IMR-90 (cell line): Measurements from ENCODE around the gene PRH1. TPM values are rescaled to one million over a fixed set of nuclear protein-coding genes. Genes with fewer than 3 reads are reported as not detected.

Source experiments
- ATAC-seq: fragments of 200-7000 bp; cut with Tn5 transposase; 2 replicates; pipeline ENCODE4 v1.9.1; 2020; ENCODE audit warnings: low read depth, mild to moderate bottlenecking, moderate library complexity
- BruUV-seq: library from RNA; stranded (reverse); fragments of 400-500 nt; replicated peaks from 2 replicates; lab custom pipeline; 2021; lab: Mats Ljungman, UMichigan
- CTCF ChIA-PET: fragments of 300-600 bp; formaldehyde crosslinking; extraction: SDS; loops from one replicate; lab custom pipeline; 2021; ENCODE audit warnings: antibody characterized with exemption; lab: Yijun Ruan, JAX
- POLR2A ChIA-PET: fragments of 300-600 bp; sonication (Branson Sonifier 250); formaldehyde crosslinking; loops from one replicate; lab custom pipeline; 2022; ENCODE audit warnings: antibody characterized with exemption; ENCODE audit not compliant: unreplicated experiment; lab: Charles Lee
- DNase-seq: peaks from one replicate; pipeline ENCODE4 v3.0.0; 2013
- H2AFZ ChIP-seq: replicated peaks from 2 replicates; pipeline ENCODE3; 2013; ENCODE audit warnings: low read length, mild to moderate bottlenecking; ENCODE audit not compliant: poor library complexity
- H2AK5ac ChIP-seq: 2 replicates; pipeline ENCODE4 v1.6.1; 2013; ENCODE audit warnings: low read depth, low read length, inconsistent platforms
- H2AK9ac ChIP-seq: replicated peaks from 2 replicates; pipeline ENCODE3; 2013; ENCODE audit warnings: mild to moderate bottlenecking, low read depth, low read length, moderate library complexity; ENCODE audit not compliant: poor library complexity
- H2BK120ac ChIP-seq: 2 replicates; pipeline ENCODE4 v1.6.1; 2013; ENCODE audit warnings: low read depth, low read length, inconsistent platforms
- H2BK15ac ChIP-seq: 3 replicates; pipeline ENCODE4 v1.6.1; 2013; ENCODE audit warnings: low read depth, low read length, inconsistent platforms
- H2BK20ac ChIP-seq: 2 replicates; pipeline ENCODE4 v1.6.1; 2013; ENCODE audit warnings: low read depth, mild to moderate bottlenecking, inconsistent platforms, low read length, moderate library complexity
- H2BK5ac ChIP-seq: 2 replicates; pipeline ENCODE4 v1.6.1; 2013; ENCODE audit warnings: mild to moderate bottlenecking, low read depth, low read length, inconsistent platforms; ENCODE audit not compliant: poor library complexity, severe bottlenecking
- H3K14ac ChIP-seq: replicated peaks from 2 replicates; pipeline ENCODE4 v1.6.1; 2013; ENCODE audit warnings: low read depth, low read length, inconsistent platforms
- H3K18ac ChIP-seq: 2 replicates; pipeline ENCODE4 v1.6.1; 2013; ENCODE audit warnings: low read depth, low read length, control low read depth
- H3K23ac ChIP-seq: 2 replicates; pipeline ENCODE4 v1.6.1; 2013; ENCODE audit warnings: low read depth, low read length, inconsistent platforms
- H3K27ac ChIP-seq: 2 replicates; pipeline ENCODE4 v1.5.1; 2013; ENCODE audit warnings: mild to moderate bottlenecking, control low read depth, low read length; ENCODE audit not compliant: insufficient read depth
- H3K27me3 ChIP-seq: 2 replicates; pipeline ENCODE4 v1.6.1; 2013; ENCODE audit warnings: low read length; ENCODE audit not compliant: control insufficient read depth, insufficient read depth
- H3K36me3 ChIP-seq: 2 replicates; pipeline ENCODE4 v1.6.1; 2013; ENCODE audit warnings: low read length, mixed read lengths; ENCODE audit not compliant: control insufficient read depth, insufficient read depth
- H3K4ac ChIP-seq: 2 replicates; pipeline ENCODE4 v1.6.1; 2013; ENCODE audit warnings: low read depth, low read length, inconsistent platforms
- H3K4me1 ChIP-seq: 2 replicates; pipeline ENCODE4 v1.6.1; 2013; ENCODE audit warnings: low read length, mixed read lengths; ENCODE audit not compliant: control insufficient read depth, insufficient read depth
- H3K4me2 ChIP-seq: 2 replicates; pipeline ENCODE4 v1.6.1; 2013; ENCODE audit warnings: low read depth, mild to moderate bottlenecking, control low read depth, low read length, moderate library complexity
- H3K4me3 ChIP-seq: 2 replicates; pipeline ENCODE4 v1.5.1; 2013; ENCODE audit warnings: low read depth, mild to moderate bottlenecking, control low read depth, low read length, moderate library complexity; ENCODE audit not compliant: insufficient read depth
- H3K56ac ChIP-seq: 2 replicates; pipeline ENCODE4 v1.6.1; 2013; ENCODE audit warnings: low read length, inconsistent platforms; ENCODE audit not compliant: insufficient read depth; ENCODE audit errors: extremely low read depth
- H3K79me1 ChIP-seq, 2 experiments: 2 replicates each; pipeline ENCODE4 v1.6.1; 2013; ENCODE audit warnings: low read length in 2 of 2, inconsistent platforms in 1 of 2, low read depth in 1 of 2
- H3K9ac ChIP-seq: 2 replicates; pipeline ENCODE4 v1.6.1; 2013; ENCODE audit warnings: low read depth, low read length, control low read depth
- H3K9me1 ChIP-seq: 2 replicates; pipeline ENCODE4 v1.6.1; 2013; ENCODE audit warnings: low read length, inconsistent platforms; ENCODE audit not compliant: insufficient read depth
- H3K9me3 ChIP-seq: 2 replicates; pipeline ENCODE4 v1.6.1; 2013; ENCODE audit warnings: low read length; ENCODE audit not compliant: control insufficient read depth, insufficient read depth
- H4K20me1 ChIP-seq: 2 replicates; pipeline ENCODE4 v1.6.1; 2013; ENCODE audit warnings: low read length, inconsistent platforms; ENCODE audit not compliant: insufficient read depth
- H4K5ac ChIP-seq: 2 replicates; pipeline ENCODE4 v1.6.1; 2013; ENCODE audit warnings: mild to moderate bottlenecking, low read depth, low read length, control low read depth
- H4K8ac ChIP-seq, 2 experiments: 2 replicates each; pipeline ENCODE4 v1.6.1; 2013; ENCODE audit warnings: low read depth in 2 of 2, low read length in 2 of 2, control low read depth in 1 of 2, inconsistent platforms in 1 of 2
- H4K91ac ChIP-seq: 2 replicates; pipeline ENCODE4 v1.6.1; 2013; ENCODE audit warnings: low read depth, low read length, inconsistent platforms; ENCODE audit not compliant: insufficient read depth
- BHLHE40 ChIP-seq: fragments of 150-350 bp; IDR thresholded peaks from 2 replicates; pipeline ENCODE4 v1.6.1; 2016; ENCODE audit warnings: mild to moderate bottlenecking, low read depth, low read length
- CEBPB ChIP-seq: IDR thresholded peaks from 2 replicates; pipeline ENCODE4 v1.6.1; 2012; ENCODE audit warnings: low read depth, low read length, improper control_type of control experiment
- CHD1 ChIP-seq: IDR thresholded peaks from 2 replicates; pipeline ENCODE4 v1.6.1; 2012; ENCODE audit warnings: low read depth, low read length, improper control_type of control experiment
- CTCF ChIP-seq: conservative IDR thresholded peaks from 2 replicates; pipeline ENCODE4 v1.5.1; 2012; ENCODE audit warnings: mild to moderate bottlenecking, low read depth, low read length, improper control_type of control experiment
- ELK1 ChIP-seq: fragments of 150-350 bp; IDR thresholded peaks from 2 replicates; pipeline ENCODE4 v1.6.1; 2016; ENCODE audit warnings: low read depth, mild to moderate bottlenecking, low read length, moderate library complexity, borderline replicate concordance
- FOS ChIP-seq: fragments of 150-350 bp; IDR thresholded peaks from 2 replicates; pipeline ENCODE4 v1.6.1; 2016; ENCODE audit warnings: low read depth, low read length
- MAFK ChIP-seq: IDR thresholded peaks from 2 replicates; pipeline ENCODE4 v1.6.1; 2012; ENCODE audit warnings: low read depth, low read length, improper control_type of control experiment
- MAZ ChIP-seq: IDR thresholded peaks from 2 replicates; pipeline ENCODE4 v1.6.1; 2012; ENCODE audit warnings: low read depth, mild to moderate bottlenecking, low read length, improper control_type of control experiment, moderate library complexity, borderline replicate concordance
- MXI1 ChIP-seq: IDR thresholded peaks from 2 replicates; pipeline ENCODE4 v1.6.1; 2012; ENCODE audit warnings: low read depth, mild to moderate bottlenecking, low read length, moderate library complexity, borderline replicate concordance
- NFE2L2 ChIP-seq: fragments of 150-350 bp; IDR thresholded peaks from 2 replicates; pipeline ENCODE4 v1.6.1; 2016; ENCODE audit warnings: low read depth, mild to moderate bottlenecking, low read length
- POLR2A ChIP-seq: IDR thresholded peaks from 2 replicates; pipeline ENCODE4 v1.6.1; 2012; ENCODE audit warnings: mild to moderate bottlenecking, low read depth, low read length
- RAD21 ChIP-seq: IDR thresholded peaks from 2 replicates; pipeline ENCODE4 v1.6.1; 2012; ENCODE audit warnings: low read length, improper control_type of control experiment
- RCOR1 ChIP-seq: IDR thresholded peaks from 2 replicates; pipeline ENCODE4 v1.6.1; 2012; ENCODE audit warnings: mild to moderate bottlenecking, low read length, improper control_type of control experiment; ENCODE audit not compliant: insufficient replicate concordance
- RFX5 ChIP-seq: IDR thresholded peaks from 2 replicates; pipeline ENCODE4 v1.8.0; 2012; ENCODE audit warnings: low read depth, mild to moderate bottlenecking, low read length, moderate library complexity
- SMC3 ChIP-seq: fragments of 150-350 bp; IDR thresholded peaks from 2 replicates; pipeline ENCODE4 v1.6.1; 2016; ENCODE audit warnings: low read depth, mild to moderate bottlenecking, antibody characterized with exemption, low read length, moderate library complexity
- USF2 ChIP-seq: fragments of 150-350 bp; IDR thresholded peaks from 2 replicates; pipeline ENCODE4 v1.6.1; 2017; ENCODE audit warnings: mild to moderate bottlenecking, antibody characterized with exemption, low read length, low read depth
- WGBS, 2 experiments: methylation state at CpG; one replicate each; pipeline versions ENCODE4 v1.1.5 to v1.1.7; 2013; ENCODE audit warnings: missing lambda C conversion rate in 2 of 2; ENCODE audit not compliant: insufficient read length in 1 of 2; ENCODE audit errors: extremely low coverage in 2 of 2; 5-methylcytosine and 5-hydroxymethylcytosine counted together
- dilution Hi-C: fragments of 300-500 bp; cut with HindIII; formaldehyde crosslinking; loops from one replicate; pipeline ENCODE4 v1.14.3; 2018; ENCODE audit warnings: low sequenced_read_pairs; ENCODE audit not compliant: unreplicated experiment
- in situ Hi-C: fragments of 300-500 bp; cut with MboI; formaldehyde crosslinking; loops from 3 replicates; pipeline ENCODE4 v1.14.3; 2019; ENCODE audit warnings: low sequenced_read_pairs, inconsistent platforms, mixed read lengths
- intact Hi-C: fragments of 100-400 bp; cut with micrococcal nuclease; formaldehyde crosslinking; loops from 2 replicates; pipeline ENCODE4 v1.10.0; 2022
- polyA plus RNA-seq, 3 experiments: library from polyadenylated mRNA; depleted of rRNA; stranded (reverse); fragments of >200 nt; gene quantifications; 2 replicates each; pipeline ENCODE4 v1.2.3, GENCODE V29; 2012; ENCODE audit warnings: low replicate concordance in 1 of 3
- total RNA-seq: library from RNA; depleted of rRNA; stranded (reverse); fragments of >200 nt; gene quantifications from 2 replicates; pipeline ENCODE4 v1.2.3, GENCODE V29; 2012

Gene PRH1
- total and polyA plus RNA-seq, 2 of the 4 experiments (the other 2 are of a cell fraction), result 3.0 to 18.8 TPM

GRCh38 chr12:10842862-10843261 is 41.2 kb downstream of the PRH1 start:
- no peak overlapping the region for H3K23ac ChIP-seq
- no peak overlapping the region for H4K8ac ChIP-seq
- BruUV-seq, result no TSS peak
- H4K91ac ChIP-seq, result no peak overlapping the region
- no peak overlapping the region for H3K27ac ChIP-seq
- no peaks in the 10 kb centered on the region for H3K79me1 ChIP-seq
- no peaks in the 10 kb centered on the region for H3K4me1 ChIP-seq
- ATAC-seq (no peak), DNase-seq (no peak)
- H3K4ac ChIP-seq, result no peak overlapping the region
- intact Hi-C loops, result no loop called here
- H2BK5ac ChIP-seq, result no peak overlapping the region
- H3K4me2 ChIP-seq, result no peak overlapping the region
- H2BK20ac ChIP-seq, result no peak overlapping the region
- no peak overlapping the region for H4K5ac ChIP-seq
- no peaks in the 10 kb centered on the region for H3K9me3 ChIP-seq
- 100% methylated on average over 1 of the region's 2 CpGs; no CpG with 5 or more reads in 1 of the 2 experiments for WGBS, 2 experiments
- no peak overlapping the region for H2AK5ac ChIP-seq
- no peak overlapping the region for H3K56ac ChIP-seq
- no peaks in the 10 kb centered on the region for H3K36me3 ChIP-seq
- H3K9ac ChIP-seq, result no peak overlapping the region
- no peaks in the 10 kb centered on the region for H3K9me1 ChIP-seq
- H3K18ac ChIP-seq, result no peak overlapping the region
- no peak overlapping the region for H2BK120ac ChIP-seq
- no peak overlapping the region for H3K4me3 ChIP-seq
- POLR2A ChIA-PET, result no interaction called here
- H4K20me1 ChIP-seq, result no peaks in the 10 kb centered on the region
- H3K14ac ChIP-seq, result no peak overlapping the region
- H2AK9ac ChIP-seq, result no peak overlapping the region
- TF ChIP-seq RCOR1 (no peak), BHLHE40 (no peak), CEBPB (no peak), NFE2L2 (no peak), CTCF (no peak), MAZ (no peak), FOS (no peak), USF2 (no peak), SMC3 (no peak), RFX5 (no peak), CHD1 (no peak), POLR2A (no peak), ELK1 (no peak), RAD21 (no peak), MXI1 (no peak), MAFK (no peak)
- H2BK15ac ChIP-seq, result no peak overlapping the region
- dilution Hi-C loops, result no loop called here
- H2AFZ ChIP-seq, result no peak overlapping the region
- CTCF ChIA-PET, result no interaction called here
- in situ Hi-C loops, result no loop called here
- no peaks in the 10 kb centered on the region for H3K27me3 ChIP-seq
